ENCODE data around the gene SMARCB1.
"Not testable (repeated sequence)": the region's sequence is repeated elsewhere in the genome, so short reads cannot be mapped to it uniquely, and the experiment has no call there.

The SMARCB1 gene

GRCh38 chr22:23841736-23842445, 55.1 kb downstream of the SMARCB1 start:
- in situ Hi-C loops (cut with MboI; ENCODE audit: low sequenced_read_pairs), result loop anchor here (10.0 kb wide), 1 partner anchor 297 kb away; no protein-coding TSS in a partner anchor

GRCh38 chr22:23842599-23842998, 55.8 kb downstream of the SMARCB1 start:
- in situ Hi-C loops (cut with MboI; ENCODE audit: low sequenced_read_pairs), result loop anchor here (10.0 kb wide), 1 partner anchor 298 kb away; no protein-coding TSS in a partner anchor

GRCh38 chr22:23844739-23845202, 58.0 kb downstream of the SMARCB1 start:
- in situ Hi-C loops (cut with MboI; ENCODE audit: low sequenced_read_pairs), result loop anchor here (10.0 kb wide), 1 partner anchor 300 kb away; no protein-coding TSS in a partner anchor

GRCh38 chr22:23845265-23846080, 58.7 kb downstream of the SMARCB1 start:
- in situ Hi-C loops (cut with MboI; ENCODE audit: low sequenced_read_pairs), result loop anchor here (10.0 kb wide), 1 partner anchor 301 kb away; no protein-coding TSS in a partner anchor

- in situ Hi-C loops (cut with MboI; ENCODE audit: low sequenced_read_pairs), result loop anchor here (10.0 kb wide), 1 partner anchor 301 kb away; no protein-coding TSS in a partner anchor
Measured at GRCh38 chr22:23846081-23846469, 59.3 kb downstream of the SMARCB1 start.

GRCh38 chr22:23847310-23847920, 60.6 kb downstream of the SMARCB1 start:
- in situ Hi-C loops (cut with MboI; ENCODE audit: low sequenced_read_pairs), result loop anchor here (10.0 kb wide), 1 partner anchor 303 kb away; no protein-coding TSS in a partner anchor

- in situ Hi-C loops (cut with MboI; ENCODE audit: low sequenced_read_pairs), result loop anchor here (10.0 kb wide), 1 partner anchor 303 kb away; no protein-coding TSS in a partner anchor
Measured at GRCh38 chr22:23847991-23848864, 61.5 kb downstream of the SMARCB1 start.

- in situ Hi-C loops (cut with MboI; ENCODE audit: low sequenced_read_pairs), result loop anchor here (10.0 kb wide), 1 partner anchor 305 kb away; no protein-coding TSS in a partner anchor
Measured at GRCh38 chr22:23849009-23850006, 62.5 kb downstream of the SMARCB1 start.

GRCh38 chr22:23850136-23850611, 63.4 kb downstream of the SMARCB1 start:
- in situ Hi-C loops (cut with MboI; ENCODE audit: low sequenced_read_pairs), result no loop called here

GRCh38 chr22:23856721-23857605, 70.2 kb downstream of the SMARCB1 start:
- in situ Hi-C loops (cut with MboI; ENCODE audit: low sequenced_read_pairs), result no loop called here

- in situ Hi-C loops (cut with MboI; ENCODE audit: low sequenced_read_pairs), result no loop called here
Measured at GRCh38 chr22:23857606-23858483, 71.1 kb downstream of the SMARCB1 start, which contains the start of gene SLC2A11. Gene SLC2A11 (plus strand): TSS chr22:23857875. CDS start chr22:23858000, 125 bp downstream.

GRCh38 chr22:23858484-23858815, 71.7 kb downstream of the SMARCB1 start:
- in situ Hi-C loops (cut with MboI; ENCODE audit: low sequenced_read_pairs), result no loop called here

GRCh38 chr22:23859201-23859600, 72.4 kb downstream of the SMARCB1 start:
- in situ Hi-C loops (cut with MboI; ENCODE audit: low sequenced_read_pairs), result no loop called here

- in situ Hi-C loops (cut with MboI; ENCODE audit: low sequenced_read_pairs), result not testable (repeated sequence)
Measured at GRCh38 chr22:23860187-23860586, 73.4 kb downstream of the SMARCB1 start.

GRCh38 chr22:23862103-23862502, 75.3 kb downstream of the SMARCB1 start:
- in situ Hi-C loops (cut with MboI; ENCODE audit: low sequenced_read_pairs), result no loop called here

GRCh38 chr22:23864499-23865154, 77.9 kb downstream of the SMARCB1 start:
- in situ Hi-C loops (cut with MboI; ENCODE audit: low sequenced_read_pairs), result not testable (repeated sequence)

Measured in HL-60/S4 (cell line).